NCI-H2107 (cell line): ENCODE results near the gene FLT1.

Experiments used
- DNase-seq: peaks from one replicate; lab custom pipeline; 2025; lab: John Stamatoyannopoulos, UW

FLT1 gene

GRCh38 chr13:28316836-28317235 lies 178.1 kb downstream of the FLT1 start:
- no peak for DNase-seq

- DNase-seq, result no peak
Observed at GRCh38 chr13:28316129-28316528, 178.8 kb downstream of the FLT1 start.

- no peak for DNase-seq
Observed at GRCh38 chr13:28314879-28315278, 180.0 kb downstream of the FLT1 start.

- DNase-seq, result no peak
Observed at GRCh38 chr13:28313579-28313978, 181.3 kb downstream of the FLT1 start.

GRCh38 chr13:28306325-28306724 lies 188.6 kb downstream of the FLT1 start:
- DNase-seq, result no peak

DNA sequence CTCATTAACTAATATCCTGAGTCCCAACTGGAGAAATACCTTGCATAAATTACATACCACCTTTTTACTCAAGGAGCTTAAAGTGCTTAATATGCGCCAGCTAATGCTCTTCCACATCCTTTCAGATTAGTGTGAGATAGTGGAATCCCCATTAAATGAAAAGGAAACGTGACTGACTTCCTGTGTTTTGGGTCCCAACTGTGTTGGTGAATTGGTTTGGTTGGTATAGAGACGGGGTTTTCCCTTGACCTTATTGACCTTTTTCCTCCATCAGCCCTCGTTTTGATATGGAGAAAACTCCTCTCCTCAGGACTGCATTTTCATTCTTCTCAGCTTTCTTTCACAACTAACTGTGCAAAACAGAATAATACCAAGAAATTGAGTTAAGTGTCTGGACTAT lies 193.1 kb downstream of the FLT1 start:
- DNase-seq, result no peak

DNA sequence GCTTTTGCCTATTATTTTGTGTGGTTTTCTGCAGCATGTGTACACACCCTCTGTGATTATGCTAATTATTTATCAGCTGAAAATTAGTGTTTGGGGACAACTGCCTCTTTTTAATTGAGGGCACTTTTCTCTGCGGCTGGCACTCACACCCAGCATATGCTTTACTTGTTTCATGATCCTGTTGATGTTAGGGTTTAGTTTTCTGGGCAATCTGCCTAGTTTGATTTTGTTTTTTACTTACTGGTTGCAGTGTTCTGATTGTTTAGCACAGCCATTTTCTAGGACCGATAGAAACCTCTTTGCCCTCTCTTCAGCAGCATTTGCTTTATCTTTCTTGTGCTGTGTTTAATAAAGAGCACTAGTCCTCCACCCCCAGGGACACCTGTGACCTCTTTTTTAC lies 195.0 kb downstream of the FLT1 start:
- no peak for DNase-seq

DNA sequence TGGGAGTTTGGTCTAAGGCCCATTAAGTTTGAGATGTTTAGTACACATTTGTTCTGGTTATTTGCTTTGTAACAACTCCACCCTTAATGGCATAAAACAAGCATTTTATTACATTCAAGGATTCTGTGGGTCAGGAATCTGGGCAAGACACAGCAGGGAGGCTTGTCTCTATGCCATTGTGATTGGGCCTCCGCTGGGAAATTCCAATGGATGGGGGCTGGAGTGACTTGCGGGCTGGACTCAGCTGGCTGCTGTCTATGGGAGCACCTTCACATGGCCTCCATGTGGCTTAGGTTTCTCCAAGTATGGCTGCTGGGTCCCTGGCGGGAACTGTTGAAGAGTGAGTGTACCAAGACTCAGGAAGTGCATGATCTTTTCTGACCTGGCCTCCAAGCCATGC lies 197.6 kb downstream of the FLT1 start:
- no peak for DNase-seq

- DNase-seq, result no peak
Observed at GRCh38 chr13:28286263-28286662, 208.7 kb downstream of the FLT1 start.

- no peak for DNase-seq
Observed at GRCh38 chr13:28283600-28283999, 211.3 kb downstream of the FLT1 start.

GRCh38 chr13:28282451-28282850 lies 212.5 kb downstream of the FLT1 start:
- DNase-seq, result no peak

- DNase-seq, result no peak
Observed at GRCh38 chr13:28273919-28274318, 221.0 kb downstream of the FLT1 start.

GRCh38 chr13:28271056-28271840 lies 223.7 kb downstream of the FLT1 start:
- no peak for DNase-seq

DNA sequence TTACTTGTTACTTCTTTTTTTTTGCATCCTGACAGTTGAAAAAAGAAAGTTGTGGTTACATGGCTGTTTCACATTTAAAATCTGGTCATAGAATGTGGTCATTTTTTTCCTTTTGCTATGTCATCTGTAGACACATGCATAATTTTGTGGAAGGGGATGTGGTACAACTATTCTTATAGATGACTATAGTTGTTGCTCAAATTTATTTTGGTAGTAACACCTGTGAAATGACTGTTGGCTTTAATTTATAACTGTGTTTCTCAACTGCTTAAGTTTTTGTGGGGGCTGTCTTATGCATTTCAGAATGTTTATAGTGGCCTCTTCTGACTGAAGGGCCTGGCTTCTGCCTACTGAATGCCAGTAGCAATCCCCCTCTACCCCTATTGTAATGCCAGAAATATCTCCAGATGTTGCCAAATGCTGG lies 226.1 kb downstream of the FLT1 start:
- DNase-seq, result no peak

DNA sequence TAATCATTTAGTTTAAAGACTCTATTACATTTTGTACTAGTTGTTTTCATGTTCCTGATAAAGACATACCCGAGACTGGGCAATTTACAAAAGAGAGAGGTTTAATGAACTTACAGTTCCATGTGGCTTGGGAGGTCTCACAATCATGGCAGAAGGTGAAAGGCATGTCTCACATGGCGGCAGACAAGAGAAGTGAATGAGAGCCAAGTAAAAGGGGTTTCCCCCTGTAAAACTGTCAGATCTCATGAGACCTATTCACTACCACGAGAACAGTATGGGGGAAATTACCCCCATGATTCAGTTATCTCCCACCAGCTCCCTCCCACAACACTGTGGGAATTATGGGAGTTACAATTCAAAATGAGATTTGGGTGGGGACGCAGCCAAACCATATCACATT lies 227.4 kb downstream of the FLT1 start:
- no peak for DNase-seq

- no peak for DNase-seq
Observed at GRCh38 chr13:28258417-28258816, 236.5 kb downstream of the FLT1 start.

GRCh38 chr13:28257305-28257704 lies 237.6 kb downstream of the FLT1 start:
- no peak for DNase-seq

- DNase-seq, result no peak
Observed at GRCh38 chr13:28252547-28252946, 242.4 kb downstream of the FLT1 start.

DNA sequence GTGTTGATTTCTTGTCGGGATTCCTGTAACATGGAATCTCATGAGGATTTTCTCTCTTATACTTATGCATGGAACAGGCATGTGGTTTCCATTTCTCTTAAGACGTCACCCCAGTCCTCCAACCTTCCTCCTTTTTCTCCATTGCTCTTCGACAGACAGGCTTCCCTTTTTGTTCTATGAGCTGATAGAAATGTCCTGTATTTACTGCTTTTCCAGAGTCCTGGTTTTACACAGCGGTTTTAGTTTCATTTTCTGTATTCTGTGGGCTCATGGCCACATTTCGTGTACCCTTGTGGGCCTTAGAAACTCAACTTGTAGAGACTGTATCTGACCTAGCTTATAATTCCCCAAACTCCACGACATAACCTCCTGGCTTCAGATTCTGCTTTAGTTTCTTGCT lies 243.5 kb downstream of the FLT1 start:
- no peak for DNase-seq

DNA sequence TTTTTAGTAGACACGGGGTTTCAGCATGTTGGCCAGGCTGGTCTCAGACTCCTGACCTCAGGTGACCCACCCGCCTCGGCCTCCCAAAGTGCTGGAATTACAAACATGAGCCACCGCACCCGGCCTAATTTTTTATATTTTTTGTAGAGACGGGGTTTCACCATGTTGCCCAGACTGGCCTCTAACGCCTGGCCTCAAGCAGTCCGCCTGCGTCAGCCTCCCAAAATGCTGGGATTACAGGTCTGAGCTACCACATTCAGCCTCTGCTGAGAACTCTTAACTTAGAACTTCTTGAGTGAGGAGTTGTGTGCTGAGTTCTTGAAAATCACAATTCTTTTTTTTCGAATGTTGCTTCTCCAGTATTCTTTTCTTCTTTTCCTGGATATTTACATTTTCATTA lies 244.4 kb downstream of the FLT1 start:
- no peak for DNase-seq
